CD4-positive, CD25-positive, alpha-beta regulatory T cell (primary cell): Measurements from ENCODE around the gene STARD5. TPM values are rescaled to one million over a fixed set of nuclear protein-coding genes. Genes with fewer than 3 reads are reported as not detected.

ENCODE experiments used
- ATAC-seq, 2 donors: fragments of 150-1000 bp; cut with Tn5 transposase; one replicate each; pipeline ENCODE4 v1.10.0; 2021; ENCODE audit warnings: low read depth in 2 of 2, moderate number of reproducible peaks in 2 of 2, moderate library complexity in 1 of 2
- DNase-seq, 3 donors: peaks; one replicate each; pipeline versions ENCODE4 v3.0.0 to v3.0.0-alpha.2; 2012 to 2022; ENCODE audit warnings: mixed read lengths in 1 of 3
- H3K27ac ChIP-seq: one replicate; pipeline ENCODE4 v1.7.0; 2013; ENCODE audit warnings: mild to moderate bottlenecking, low read length; ENCODE audit not compliant: insufficient read depth, poor library complexity, severe bottlenecking
- H3K27me3 ChIP-seq: one replicate; pipeline ENCODE4 v1.7.0; 2013; ENCODE audit warnings: low read length; ENCODE audit not compliant: control insufficient read depth, insufficient read depth
- H3K36me3 ChIP-seq: one replicate; pipeline ENCODE4 v1.7.0; 2013; ENCODE audit warnings: mild to moderate bottlenecking, low read length, moderate library complexity; ENCODE audit not compliant: control insufficient read depth, insufficient read depth
- H3K4me1 ChIP-seq: 2 replicates; pipeline ENCODE4 v1.7.0; 2013; ENCODE audit warnings: mild to moderate bottlenecking, low read length; ENCODE audit not compliant: insufficient read depth, control insufficient read depth, poor library complexity, severe bottlenecking
- H3K4me3 ChIP-seq: one replicate; pipeline ENCODE4 v1.7.0; 2013; ENCODE audit warnings: low read depth, mild to moderate bottlenecking, low read length, moderate library complexity
- H3K9me3 ChIP-seq, 2 experiments: 1 replicate in 1 of 2; 2 replicates in 1 of 2; pipeline ENCODE4 v1.7.0; 2013; ENCODE audit warnings: low read length in 2 of 2, mild to moderate bottlenecking in 1 of 2, moderate library complexity in 1 of 2; ENCODE audit not compliant: control insufficient read depth in 2 of 2
- H3K27ac Mint-ChIP-seq, 3 donors: one replicate each; pipeline ENCODE4 v1.8.0; 2020 to 2022; ENCODE audit warnings: mild to moderate bottlenecking in 3 of 3, mixed read lengths in 3 of 3, moderate library complexity in 2 of 3
- H3K27me3 Mint-ChIP-seq: one replicate; pipeline ENCODE4 v1.8.0; 2022; ENCODE audit warnings: mild to moderate bottlenecking, mixed read lengths
- H3K36me3 Mint-ChIP-seq: one replicate; pipeline ENCODE4 v1.8.0; 2020; ENCODE audit warnings: mixed read lengths
- H3K4me1 Mint-ChIP-seq, 4 donors: one replicate each; pipeline ENCODE4 v1.8.0; 2020 to 2022; ENCODE audit warnings: mixed read lengths in 4 of 4, mild to moderate bottlenecking in 1 of 4
- H3K4me3 Mint-ChIP-seq, 4 donors: one replicate each; pipeline ENCODE4 v1.8.0; 2020 to 2022; ENCODE audit warnings: mild to moderate bottlenecking in 4 of 4, mixed read lengths in 4 of 4, moderate library complexity in 3 of 4
- H3K9me3 Mint-ChIP-seq, 7 donors: one replicate each; pipeline ENCODE4 v1.8.0; 2020 to 2022; ENCODE audit warnings: mixed read lengths in 7 of 7, mild to moderate bottlenecking in 3 of 7, moderate library complexity in 2 of 7
- polyA plus RNA-seq, 4 donors: library from polyadenylated mRNA; unstranded; fragments of 300-500 nt; fragmentation: Illumina TruSeq; gene quantifications; one replicate each; pipeline ENCODE4 v1.2.3, GENCODE V29; 2021
- total RNA-seq: library from RNA; stranded (reverse); gene quantifications from one replicate; pipeline ENCODE4 v1.2.3, GENCODE V29; 2022

STARD5 gene
- total and polyA plus RNA-seq, 5 donors from 2014 or later: 4.0 to 6.6 (median 4.2) TPM

GRCh38 chr15:81275711-81276392, 48.1 kb downstream of the STARD5 start:
- Histone ChIP-seq H3K4me1 (peaks cover 11% of the 10 kb centered on the region), H3K4me3 (no peak overlapping the region), H3K27ac (peak overlapping the region; percentile 38), H3K36me3 (no peaks in the 10 kb centered on the region), H3K9me3 (peaks cover 4 to 5% of the 10 kb centered on the region in 2 experiments), H3K27me3 (no peaks in the 10 kb centered on the region)
- H3K27ac Mint-ChIP-seq: peak overlapping the region; percentile 58 to 93 (median 87)
- DNase-seq (no peak), ATAC-seq (no peak)
- H3K27me3 Mint-ChIP-seq: no peaks in the 10 kb centered on the region
- H3K9me3 Mint-ChIP-seq: peaks cover 0 to 9% (median 6%) of the 10 kb centered on the region in 7 donors
- H3K36me3 Mint-ChIP-seq: no peaks in the 10 kb centered on the region
- peak overlapping the region in 1 of 4 donors; percentile 37 for H3K4me3 Mint-ChIP-seq
- peaks cover 5 to 52% (median 17%) of the 10 kb centered on the region in 4 donors for H3K4me1 Mint-ChIP-seq

GRCh38 chr15:81274931-81275707, 48.8 kb downstream of the STARD5 start:
- H3K4me3 ChIP-seq: no peak overlapping the region
- Mint-ChIP-seq H3K27me3 (no peaks in the 10 kb centered on the region), H3K9me3 (peaks cover 0 to 9% (median 6%) of the 10 kb centered on the region in 7 donors), H3K4me3 (peak overlapping the region in 2 of 4 donors; percentile 53 to 79), H3K27ac (peak overlapping the region; percentile 58 to 93 (median 87)), H3K4me1 (peaks cover 5 to 44% (median 15%) of the 10 kb centered on the region in 4 donors), H3K36me3 (no peaks in the 10 kb centered on the region)
- H3K36me3 ChIP-seq: no peaks in the 10 kb centered on the region
- peaks cover 11% of the 10 kb centered on the region for H3K4me1 ChIP-seq
- DNase-seq (peak; percentile 71 to 87 (median 80)), ATAC-seq (peak; percentile 78 to 87)
- H3K27ac ChIP-seq: peak overlapping the region; percentile 38
- no peaks in the 10 kb centered on the region for H3K27me3 ChIP-seq
- H3K9me3 ChIP-seq: peaks cover 4 to 5% of the 10 kb centered on the region in 2 experiments

- H3K27ac Mint-ChIP-seq: peak overlapping the region in 1 of 3 donors; percentile 13
- H3K4me1 Mint-ChIP-seq: peaks cover 5 to 36% (median 15%) of the 10 kb centered on the region in 4 donors
- no peaks in the 10 kb centered on the region for H3K27me3 Mint-ChIP-seq
- H3K27ac ChIP-seq: no peak overlapping the region
- DNase-seq (no peak), ATAC-seq (no peak)
- peaks cover 4 to 5% of the 10 kb centered on the region in 2 experiments for H3K9me3 ChIP-seq
- H3K36me3 Mint-ChIP-seq: no peaks in the 10 kb centered on the region
- H3K9me3 Mint-ChIP-seq: peaks cover 0 to 9% (median 6%) of the 10 kb centered on the region in 7 donors
- peak overlapping the region in 2 of 4 donors; percentile 13 to 49 for H3K4me3 Mint-ChIP-seq
- no peaks in the 10 kb centered on the region for H3K27me3 ChIP-seq
- H3K36me3 ChIP-seq: no peaks in the 10 kb centered on the region
- peaks cover 11% of the 10 kb centered on the region for H3K4me1 ChIP-seq
- H3K4me3 ChIP-seq: no peak overlapping the region
Measured at GRCh38 chr15:81274255-81274654, 49.7 kb downstream of the STARD5 start.

GRCh38 chr15:81273855-81274254, 50.1 kb downstream of the STARD5 start:
- Histone ChIP-seq H3K27ac (no peak overlapping the region), H3K27me3 (no peaks in the 10 kb centered on the region), H3K9me3 (peaks cover 4 to 5% of the 10 kb centered on the region in 2 experiments), H3K4me1 (peaks cover 11% of the 10 kb centered on the region), H3K36me3 (no peaks in the 10 kb centered on the region), H3K4me3 (no peak overlapping the region)
- H3K27ac Mint-ChIP-seq: peak overlapping the region in 1 of 3 donors; percentile 57
- ATAC-seq (no peak), DNase-seq (no peak)
- H3K4me1 Mint-ChIP-seq: peaks cover 5 to 34% (median 15%) of the 10 kb centered on the region in 4 donors
- peaks cover 0 to 9% (median 6%) of the 10 kb centered on the region in 7 donors for H3K9me3 Mint-ChIP-seq
- no peaks in the 10 kb centered on the region for H3K36me3 Mint-ChIP-seq
- H3K27me3 Mint-ChIP-seq: no peaks in the 10 kb centered on the region
- no peak overlapping the region for H3K4me3 Mint-ChIP-seq

- Mint-ChIP-seq H3K36me3 (no peaks in the 10 kb centered on the region), H3K27ac (peak overlapping the region in 1 of 3 donors; percentile 57), H3K27me3 (no peaks in the 10 kb centered on the region), H3K4me3 (no peak overlapping the region), H3K4me1 (peaks cover 5 to 28% (median 13%) of the 10 kb centered on the region in 4 donors), H3K9me3 (peaks cover 0 to 9% (median 6%) of the 10 kb centered on the region in 7 donors)
- H3K9me3 ChIP-seq: peaks cover 4 to 5% of the 10 kb centered on the region in 2 experiments
- H3K36me3 ChIP-seq: no peaks in the 10 kb centered on the region
- H3K4me3 ChIP-seq: no peak overlapping the region
- no peaks in the 10 kb centered on the region for H3K27me3 ChIP-seq
- H3K4me1 ChIP-seq: peaks cover 11% of the 10 kb centered on the region
- ATAC-seq: no peak
- no peak for DNase-seq
- H3K27ac ChIP-seq: no peak overlapping the region
Measured at GRCh38 chr15:81273200-81273599, 50.7 kb downstream of the STARD5 start.

- peaks cover 0 to 5% (median 4%) of the 10 kb centered on the region in 7 donors for H3K9me3 Mint-ChIP-seq
- H3K27ac Mint-ChIP-seq: peak overlapping the region in 1 of 3 donors; percentile 16
- H3K27ac ChIP-seq: no peak overlapping the region
- no peak overlapping the region for H3K4me3 ChIP-seq
- H3K4me3 Mint-ChIP-seq: no peak overlapping the region
- H3K4me1 ChIP-seq: peaks cover 11% of the 10 kb centered on the region
- no peaks in the 10 kb centered on the region for H3K27me3 ChIP-seq
- peaks cover 4 to 22% (median 13%) of the 10 kb centered on the region in 4 donors for H3K4me1 Mint-ChIP-seq
- no peaks in the 10 kb centered on the region for H3K27me3 Mint-ChIP-seq
- ATAC-seq (no peak), DNase-seq (no peak)
- H3K9me3 ChIP-seq: peaks cover 1 to 2% of the 10 kb centered on the region in 2 experiments
- no peaks in the 10 kb centered on the region for H3K36me3 ChIP-seq
- H3K36me3 Mint-ChIP-seq: no peaks in the 10 kb centered on the region
Measured at GRCh38 chr15:81271761-81272644, 51.9 kb downstream of the STARD5 start.
